Measurements from ENCODE around the gene FAM163B. TPM values are rescaled to one million over a fixed set of nuclear protein-coding genes. Genes with fewer than 3 reads are reported as not detected.

FAM163B gene
- total RNA-seq, 1 experiment from 2014 or later = not detected

- Histone ChIP-seq H3K4me3 (ENCODE audit: low read depth, low read length) (no peak overlapping the region), H3K27me3 (replicated peaks; ENCODE audit: control insufficient read depth, insufficient read depth, low read length) (no peaks in the 10 kb centered on the region; the same call in 1 of the 2 replicates), H3K36me3 (ENCODE audit: control insufficient read depth, insufficient read depth, low read length) (no peaks in the 10 kb centered on the region), H3K4me1 (peaks cover 15% of the 10 kb centered on the region), H3K9me3 (no peaks in the 10 kb centered on the region)
- TF ChIP-seq, protein P1, sequence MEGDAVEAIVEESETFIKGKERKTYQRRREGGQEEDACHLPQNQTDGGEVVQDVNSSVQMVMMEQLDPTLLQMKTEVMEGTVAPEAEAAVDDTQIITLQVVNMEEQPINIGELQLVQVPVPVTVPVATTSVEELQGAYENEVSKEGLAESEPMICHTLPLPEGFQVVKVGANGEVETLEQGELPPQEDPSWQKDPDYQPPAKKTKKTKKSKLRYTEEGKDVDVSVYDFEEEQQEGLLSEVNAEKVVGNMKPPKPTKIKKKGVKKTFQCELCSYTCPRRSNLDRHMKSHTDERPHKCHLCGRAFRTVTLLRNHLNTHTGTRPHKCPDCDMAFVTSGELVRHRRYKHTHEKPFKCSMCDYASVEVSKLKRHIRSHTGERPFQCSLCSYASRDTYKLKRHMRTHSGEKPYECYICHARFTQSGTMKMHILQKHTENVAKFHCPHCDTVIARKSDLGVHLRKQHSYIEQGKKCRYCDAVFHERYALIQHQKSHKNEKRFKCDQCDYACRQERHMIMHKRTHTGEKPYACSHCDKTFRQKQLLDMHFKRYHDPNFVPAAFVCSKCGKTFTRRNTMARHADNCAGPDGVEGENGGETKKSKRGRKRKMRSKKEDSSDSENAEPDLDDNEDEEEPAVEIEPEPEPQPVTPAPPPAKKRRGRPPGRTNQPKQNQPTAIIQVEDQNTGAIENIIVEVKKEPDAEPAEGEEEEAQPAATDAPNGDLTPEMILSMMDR (IDR thresholded peaks at IDR 0.05; ENCODE audit: insufficient read depth in 1 of 2, low read depth in 1 of 2, low read length in 1 of 2, severe bottlenecking in 1 of 2, unreplicated experiment in 1 of 2) = no peak
- no peaks in the 10 kb centered on the region for H3K36me3 Mint-ChIP-seq (ENCODE audit: insufficient read depth, unreplicated experiment)
- no TSS peak for BruUV-seq (replicated peaks)
- H3K9me3 Mint-ChIP-seq (ENCODE audit: unreplicated experiment) = no peaks in the 10 kb centered on the region
- no peak overlapping the region for H3K27ac Mint-ChIP-seq (ENCODE audit: unreplicated experiment)
- DNase-seq = no peak
- no peaks in the 10 kb centered on the region for H3K4me1 Mint-ChIP-seq (ENCODE audit: low read depth, unreplicated experiment)
- intact Hi-C loops (cut with micrococcal nuclease; ENCODE audit: unreplicated experiment) = no loop called here
- no peak overlapping the region for H3K4me3 Mint-ChIP-seq (ENCODE audit: unreplicated experiment)
- ChIA-PET CTCF (no interaction called here), POLR2A (no interaction called here)
- H3K27me3 Mint-ChIP-seq (ENCODE audit: insufficient read depth, unreplicated experiment) = no peaks in the 10 kb centered on the region
Observed at GRCh38 chr9:133656211-133657119, 47.3 kb upstream of the FAM163B start.

DNA sequence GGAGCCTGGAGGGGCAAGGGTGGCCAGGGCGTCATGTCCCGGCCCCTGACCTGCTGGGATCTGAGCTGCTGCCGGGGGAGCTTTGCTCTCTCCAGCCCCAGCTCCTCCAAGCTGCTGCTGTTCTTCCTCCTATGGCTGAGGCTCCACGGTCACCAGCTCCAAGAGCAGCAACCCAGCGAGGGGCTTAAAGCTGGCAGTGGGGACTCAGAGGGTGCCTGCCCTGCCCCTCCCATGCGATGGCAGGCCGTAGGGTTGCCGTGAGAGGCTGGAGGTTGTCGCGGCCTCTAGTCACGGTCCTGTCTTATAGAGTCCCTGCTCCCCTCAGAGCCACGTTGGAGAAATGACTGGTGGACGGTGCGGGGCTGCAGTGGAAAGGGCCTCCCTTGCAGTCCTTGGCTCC lies 46.5 kb upstream of the FAM163B start:
- DNase-seq = no peak
- intact Hi-C loops (cut with micrococcal nuclease; ENCODE audit: unreplicated experiment) = no loop called here
- POLR2A ChIA-PET = no interaction called here
- Histone ChIP-seq H3K36me3 (ENCODE audit: control insufficient read depth, insufficient read depth, low read length) (no peaks in the 10 kb centered on the region), H3K27me3 (replicated peaks; ENCODE audit: control insufficient read depth, insufficient read depth, low read length) (peaks cover 1% of the 10 kb centered on the region; the same call in 1 of the 2 replicates), H3K9me3 (no peaks in the 10 kb centered on the region), H3K4me1 (peaks cover 15% of the 10 kb centered on the region), H3K4me3 (ENCODE audit: low read depth, low read length) (no peak overlapping the region)
- H3K27ac Mint-ChIP-seq (ENCODE audit: unreplicated experiment) = no peak overlapping the region
- CTCF ChIA-PET = no interaction called here
- H3K9me3 Mint-ChIP-seq (ENCODE audit: unreplicated experiment) = no peaks in the 10 kb centered on the region
- H3K4me3 Mint-ChIP-seq (ENCODE audit: unreplicated experiment) = no peak overlapping the region
- no peaks in the 10 kb centered on the region for H3K36me3 Mint-ChIP-seq (ENCODE audit: insufficient read depth, unreplicated experiment)
- no peaks in the 10 kb centered on the region for H3K27me3 Mint-ChIP-seq (ENCODE audit: insufficient read depth, unreplicated experiment)
- BruUV-seq (replicated peaks) = no TSS peak
- H3K4me1 Mint-ChIP-seq (ENCODE audit: low read depth, unreplicated experiment) = no peaks in the 10 kb centered on the region
- TF ChIP-seq, protein P1 (IDR thresholded peaks at IDR 0.05; ENCODE audit: insufficient read depth in 1 of 2, low read depth in 1 of 2, low read length in 1 of 2, severe bottlenecking in 1 of 2, unreplicated experiment in 1 of 2) = no peak

- Mint-ChIP-seq H3K27ac (ENCODE audit: unreplicated experiment) (no peak overlapping the region), H3K9me3 (ENCODE audit: unreplicated experiment) (no peaks in the 10 kb centered on the region), H3K4me1 (ENCODE audit: low read depth, unreplicated experiment) (no peaks in the 10 kb centered on the region), H3K4me3 (ENCODE audit: unreplicated experiment) (no peak overlapping the region), H3K27me3 (ENCODE audit: insufficient read depth, unreplicated experiment) (peaks cover 3% of the 10 kb centered on the region), H3K36me3 (ENCODE audit: insufficient read depth, unreplicated experiment) (no peaks in the 10 kb centered on the region)
- ChIA-PET CTCF (no interaction called here), POLR2A (no interaction called here)
- TF ChIP-seq, protein P1 (IDR thresholded peaks at IDR 0.05; ENCODE audit: insufficient read depth in 1 of 2, low read depth in 1 of 2, low read length in 1 of 2, severe bottlenecking in 1 of 2, unreplicated experiment in 1 of 2) = no peak
- DNase-seq = no peak
- Histone ChIP-seq H3K4me3 (ENCODE audit: low read depth, low read length) (no peak overlapping the region), H3K9me3 (no peaks in the 10 kb centered on the region), H3K27me3 (replicated peaks; ENCODE audit: control insufficient read depth, insufficient read depth, low read length) (peaks cover 1% of the 10 kb centered on the region; the same call in 1 of the 2 replicates), H3K4me1 (peaks cover 15% of the 10 kb centered on the region), H3K36me3 (ENCODE audit: control insufficient read depth, insufficient read depth, low read length) (no peaks in the 10 kb centered on the region)
- intact Hi-C loops (cut with micrococcal nuclease; ENCODE audit: unreplicated experiment) = no loop called here
- BruUV-seq (replicated peaks) = no TSS peak
Observed at GRCh38 chr9:133654736-133655657, 45.8 kb upstream of the FAM163B start.
